ENCODE results near the gene GRIK1. TPM values are rescaled to one million over a fixed set of nuclear protein-coding genes. Genes with fewer than 3 reads are reported as not detected.

Gene GRIK1
- total RNA-seq, 1 experiment from 2014 or later: 0.09 TPM

DNA sequence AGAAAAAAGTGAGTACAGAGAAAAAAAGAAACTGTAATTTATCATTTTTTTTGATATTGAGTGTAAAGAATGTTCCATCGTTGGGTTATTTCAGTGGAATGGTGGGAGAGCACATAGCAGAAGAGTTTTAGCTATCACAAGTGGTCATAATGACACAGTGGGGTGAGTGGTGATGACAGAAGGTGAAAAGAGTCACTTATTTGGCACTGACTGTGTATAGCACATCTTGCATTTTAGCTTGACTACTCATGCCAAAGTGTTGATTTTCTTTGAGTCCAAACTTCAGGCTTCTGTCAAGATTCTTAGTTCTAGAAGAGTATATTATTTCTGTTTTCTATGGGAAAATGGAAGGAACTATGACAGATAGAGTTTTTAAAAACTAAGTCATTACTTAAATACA, 261.2 kb downstream of the GRIK1 start (continued):
- TF ChIP-seq, protein P1, sequence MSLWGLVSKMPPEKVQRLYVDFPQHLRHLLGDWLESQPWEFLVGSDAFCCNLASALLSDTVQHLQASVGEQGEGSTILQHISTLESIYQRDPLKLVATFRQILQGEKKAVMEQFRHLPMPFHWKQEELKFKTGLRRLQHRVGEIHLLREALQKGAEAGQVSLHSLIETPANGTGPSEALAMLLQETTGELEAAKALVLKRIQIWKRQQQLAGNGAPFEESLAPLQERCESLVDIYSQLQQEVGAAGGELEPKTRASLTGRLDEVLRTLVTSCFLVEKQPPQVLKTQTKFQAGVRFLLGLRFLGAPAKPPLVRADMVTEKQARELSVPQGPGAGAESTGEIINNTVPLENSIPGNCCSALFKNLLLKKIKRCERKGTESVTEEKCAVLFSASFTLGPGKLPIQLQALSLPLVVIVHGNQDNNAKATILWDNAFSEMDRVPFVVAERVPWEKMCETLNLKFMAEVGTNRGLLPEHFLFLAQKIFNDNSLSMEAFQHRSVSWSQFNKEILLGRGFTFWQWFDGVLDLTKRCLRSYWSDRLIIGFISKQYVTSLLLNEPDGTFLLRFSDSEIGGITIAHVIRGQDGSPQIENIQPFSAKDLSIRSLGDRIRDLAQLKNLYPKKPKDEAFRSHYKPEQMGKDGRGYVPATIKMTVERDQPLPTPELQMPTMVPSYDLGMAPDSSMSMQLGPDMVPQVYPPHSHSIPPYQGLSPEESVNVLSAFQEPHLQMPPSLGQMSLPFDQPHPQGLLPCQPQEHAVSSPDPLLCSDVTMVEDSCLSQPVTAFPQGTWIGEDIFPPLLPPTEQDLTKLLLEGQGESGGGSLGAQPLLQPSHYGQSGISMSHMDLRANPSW (CRISPR knock-in tag; conservative IDR thresholded peaks at IDR 0.05; ENCODE audit: low read depth): no peak

DNA sequence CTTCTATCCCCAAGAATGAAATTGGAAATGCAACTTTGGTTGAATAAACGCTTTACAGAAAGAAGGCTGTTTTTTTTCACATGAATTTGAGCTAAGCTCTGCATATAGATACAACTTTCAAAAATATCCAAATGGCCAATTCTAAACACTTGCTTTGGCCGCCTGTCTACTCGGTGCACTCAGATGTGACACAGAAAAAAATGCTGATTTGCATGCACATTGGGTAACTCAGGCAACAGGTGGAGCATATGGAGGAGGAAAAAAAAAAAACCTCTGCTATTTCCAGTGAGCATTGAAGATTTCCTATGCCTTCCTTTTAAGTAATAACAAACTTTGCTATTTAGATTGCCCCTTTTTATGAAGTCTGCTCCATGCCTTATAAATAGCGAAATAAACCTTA, 262.5 kb downstream of the GRIK1 start:
- Mint-ChIP-seq H3K27me3 (ENCODE audit: low read depth) (no peaks in the 10 kb centered on the region), H3K27ac (no peak overlapping the region), H3K36me3 (no peaks in the 10 kb centered on the region), H3K4me1 (peaks cover 36% of the 10 kb centered on the region), H3K9me3 (no peaks in the 10 kb centered on the region), H3K4me3 (no peak overlapping the region)
- CTCF ChIA-PET: no interaction called here
- DNase-seq (ENCODE audit: low spot score): no peak
- TF ChIP-seq, protein P2, sequence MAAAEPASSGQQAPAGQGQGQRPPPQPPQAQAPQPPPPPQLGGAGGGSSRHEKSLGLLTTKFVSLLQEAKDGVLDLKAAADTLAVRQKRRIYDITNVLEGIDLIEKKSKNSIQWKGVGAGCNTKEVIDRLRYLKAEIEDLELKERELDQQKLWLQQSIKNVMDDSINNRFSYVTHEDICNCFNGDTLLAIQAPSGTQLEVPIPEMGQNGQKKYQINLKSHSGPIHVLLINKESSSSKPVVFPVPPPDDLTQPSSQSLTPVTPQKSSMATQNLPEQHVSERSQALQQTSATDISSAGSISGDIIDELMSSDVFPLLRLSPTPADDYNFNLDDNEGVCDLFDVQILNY (CRISPR knock-in tag; IDR thresholded peaks at IDR 0.05): no peak
- TF ChIP-seq, protein P3, sequence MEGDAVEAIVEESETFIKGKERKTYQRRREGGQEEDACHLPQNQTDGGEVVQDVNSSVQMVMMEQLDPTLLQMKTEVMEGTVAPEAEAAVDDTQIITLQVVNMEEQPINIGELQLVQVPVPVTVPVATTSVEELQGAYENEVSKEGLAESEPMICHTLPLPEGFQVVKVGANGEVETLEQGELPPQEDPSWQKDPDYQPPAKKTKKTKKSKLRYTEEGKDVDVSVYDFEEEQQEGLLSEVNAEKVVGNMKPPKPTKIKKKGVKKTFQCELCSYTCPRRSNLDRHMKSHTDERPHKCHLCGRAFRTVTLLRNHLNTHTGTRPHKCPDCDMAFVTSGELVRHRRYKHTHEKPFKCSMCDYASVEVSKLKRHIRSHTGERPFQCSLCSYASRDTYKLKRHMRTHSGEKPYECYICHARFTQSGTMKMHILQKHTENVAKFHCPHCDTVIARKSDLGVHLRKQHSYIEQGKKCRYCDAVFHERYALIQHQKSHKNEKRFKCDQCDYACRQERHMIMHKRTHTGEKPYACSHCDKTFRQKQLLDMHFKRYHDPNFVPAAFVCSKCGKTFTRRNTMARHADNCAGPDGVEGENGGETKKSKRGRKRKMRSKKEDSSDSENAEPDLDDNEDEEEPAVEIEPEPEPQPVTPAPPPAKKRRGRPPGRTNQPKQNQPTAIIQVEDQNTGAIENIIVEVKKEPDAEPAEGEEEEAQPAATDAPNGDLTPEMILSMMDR (IDR thresholded peaks at IDR 0.05): no peak
- TF ChIP-seq, protein P4, sequence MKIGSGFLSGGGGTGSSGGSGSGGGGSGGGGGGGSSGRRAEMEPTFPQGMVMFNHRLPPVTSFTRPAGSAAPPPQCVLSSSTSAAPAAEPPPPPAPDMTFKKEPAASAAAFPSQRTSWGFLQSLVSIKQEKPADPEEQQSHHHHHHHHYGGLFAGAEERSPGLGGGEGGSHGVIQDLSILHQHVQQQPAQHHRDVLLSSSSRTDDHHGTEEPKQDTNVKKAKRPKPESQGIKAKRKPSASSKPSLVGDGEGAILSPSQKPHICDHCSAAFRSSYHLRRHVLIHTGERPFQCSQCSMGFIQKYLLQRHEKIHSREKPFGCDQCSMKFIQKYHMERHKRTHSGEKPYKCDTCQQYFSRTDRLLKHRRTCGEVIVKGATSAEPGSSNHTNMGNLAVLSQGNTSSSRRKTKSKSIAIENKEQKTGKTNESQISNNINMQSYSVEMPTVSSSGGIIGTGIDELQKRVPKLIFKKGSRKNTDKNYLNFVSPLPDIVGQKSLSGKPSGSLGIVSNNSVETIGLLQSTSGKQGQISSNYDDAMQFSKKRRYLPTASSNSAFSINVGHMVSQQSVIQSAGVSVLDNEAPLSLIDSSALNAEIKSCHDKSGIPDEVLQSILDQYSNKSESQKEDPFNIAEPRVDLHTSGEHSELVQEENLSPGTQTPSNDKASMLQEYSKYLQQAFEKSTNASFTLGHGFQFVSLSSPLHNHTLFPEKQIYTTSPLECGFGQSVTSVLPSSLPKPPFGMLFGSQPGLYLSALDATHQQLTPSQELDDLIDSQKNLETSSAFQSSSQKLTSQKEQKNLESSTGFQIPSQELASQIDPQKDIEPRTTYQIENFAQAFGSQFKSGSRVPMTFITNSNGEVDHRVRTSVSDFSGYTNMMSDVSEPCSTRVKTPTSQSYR (CRISPR knock-in tag; IDR thresholded peaks at IDR 0.05): no peak
- TF ChIP-seq, protein P1 (CRISPR knock-in tag; conservative IDR thresholded peaks at IDR 0.05; ENCODE audit: low read depth): no peak
- TF ChIP-seq, protein P5, sequence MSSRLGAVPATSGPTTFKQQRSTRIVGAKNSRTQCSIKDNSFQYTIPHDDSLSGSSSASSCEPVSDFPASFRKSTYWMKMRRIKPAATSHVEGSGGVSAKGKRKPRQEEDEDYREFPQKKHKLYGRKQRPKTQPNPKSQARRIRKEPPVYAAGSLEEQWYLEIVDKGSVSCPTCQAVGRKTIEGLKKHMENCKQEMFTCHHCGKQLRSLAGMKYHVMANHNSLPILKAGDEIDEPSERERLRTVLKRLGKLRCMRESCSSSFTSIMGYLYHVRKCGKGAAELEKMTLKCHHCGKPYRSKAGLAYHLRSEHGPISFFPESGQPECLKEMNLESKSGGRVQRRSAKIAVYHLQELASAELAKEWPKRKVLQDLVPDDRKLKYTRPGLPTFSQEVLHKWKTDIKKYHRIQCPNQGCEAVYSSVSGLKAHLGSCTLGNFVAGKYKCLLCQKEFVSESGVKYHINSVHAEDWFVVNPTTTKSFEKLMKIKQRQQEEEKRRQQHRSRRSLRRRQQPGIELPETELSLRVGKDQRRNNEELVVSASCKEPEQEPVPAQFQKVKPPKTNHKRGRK (CRISPR knock-in tag; IDR thresholded peaks at IDR 0.05; ENCODE audit: borderline replicate concordance): no peak
- no peak for TF ChIP-seq MYBL2 (CRISPR knock-in tag; IDR thresholded peaks at IDR 0.05)
- POLR2A ChIA-PET: no interaction called here
- no peak for ATAC-seq

DNA sequence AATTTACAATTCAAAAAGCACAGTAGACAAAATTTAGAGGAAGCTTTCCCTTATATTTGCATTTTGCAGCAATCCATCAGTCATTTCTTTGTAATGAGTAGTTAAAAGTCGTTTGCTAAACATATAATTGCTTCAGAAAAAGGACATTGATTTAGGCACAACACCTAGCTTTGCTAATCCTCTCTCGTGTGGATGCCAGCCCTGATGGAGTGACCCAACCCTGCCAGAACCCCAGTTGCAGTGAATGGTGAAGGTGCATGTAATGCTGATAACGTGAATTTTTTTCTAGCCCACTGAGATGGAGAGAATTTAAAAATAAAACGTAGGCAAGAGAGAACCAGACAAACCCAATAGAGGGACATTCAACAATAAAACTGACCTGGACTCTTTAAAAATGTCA, 263.4 kb downstream of the GRIK1 start:
- no peaks in the 10 kb centered on the region for H3K36me3 Mint-ChIP-seq
- CTCF ChIA-PET: no interaction called here

More for the DNA sequence above, 263.4 kb downstream of the GRIK1 start:
- peaks cover 36% of the 10 kb centered on the region for H3K4me1 Mint-ChIP-seq
- no peaks in the 10 kb centered on the region for H3K9me3 Mint-ChIP-seq
- no peak overlapping the region for H3K4me3 Mint-ChIP-seq
- TF ChIP-seq ZNF396 (CRISPR knock-in tag; IDR thresholded peaks at IDR 0.05; ENCODE audit: borderline replicate concordance): no peak
- TF ChIP-seq, protein P6, sequence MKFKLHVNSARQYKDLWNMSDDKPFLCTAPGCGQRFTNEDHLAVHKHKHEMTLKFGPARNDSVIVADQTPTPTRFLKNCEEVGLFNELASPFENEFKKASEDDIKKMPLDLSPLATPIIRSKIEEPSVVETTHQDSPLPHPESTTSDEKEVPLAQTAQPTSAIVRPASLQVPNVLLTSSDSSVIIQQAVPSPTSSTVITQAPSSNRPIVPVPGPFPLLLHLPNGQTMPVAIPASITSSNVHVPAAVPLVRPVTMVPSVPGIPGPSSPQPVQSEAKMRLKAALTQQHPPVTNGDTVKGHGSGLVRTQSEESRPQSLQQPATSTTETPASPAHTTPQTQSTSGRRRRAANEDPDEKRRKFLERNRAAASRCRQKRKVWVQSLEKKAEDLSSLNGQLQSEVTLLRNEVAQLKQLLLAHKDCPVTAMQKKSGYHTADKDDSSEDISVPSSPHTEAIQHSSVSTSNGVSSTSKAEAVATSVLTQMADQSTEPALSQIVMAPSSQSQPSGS (CRISPR knock-in tag; IDR thresholded peaks at IDR 0.05; ENCODE audit: borderline replicate concordance, low read depth): no peak
- TF ChIP-seq, protein P7, sequence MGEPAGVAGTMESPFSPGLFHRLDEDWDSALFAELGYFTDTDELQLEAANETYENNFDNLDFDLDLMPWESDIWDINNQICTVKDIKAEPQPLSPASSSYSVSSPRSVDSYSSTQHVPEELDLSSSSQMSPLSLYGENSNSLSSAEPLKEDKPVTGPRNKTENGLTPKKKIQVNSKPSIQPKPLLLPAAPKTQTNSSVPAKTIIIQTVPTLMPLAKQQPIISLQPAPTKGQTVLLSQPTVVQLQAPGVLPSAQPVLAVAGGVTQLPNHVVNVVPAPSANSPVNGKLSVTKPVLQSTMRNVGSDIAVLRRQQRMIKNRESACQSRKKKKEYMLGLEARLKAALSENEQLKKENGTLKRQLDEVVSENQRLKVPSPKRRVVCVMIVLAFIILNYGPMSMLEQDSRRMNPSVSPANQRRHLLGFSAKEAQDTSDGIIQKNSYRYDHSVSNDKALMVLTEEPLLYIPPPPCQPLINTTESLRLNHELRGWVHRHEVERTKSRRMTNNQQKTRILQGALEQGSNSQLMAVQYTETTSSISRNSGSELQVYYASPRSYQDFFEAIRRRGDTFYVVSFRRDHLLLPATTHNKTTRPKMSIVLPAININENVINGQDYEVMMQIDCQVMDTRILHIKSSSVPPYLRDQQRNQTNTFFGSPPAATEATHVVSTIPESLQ (CRISPR knock-in tag; IDR thresholded peaks at IDR 0.05): no peak
- TF ChIP-seq IRF2 (CRISPR knock-in tag; IDR thresholded peaks at IDR 0.05; ENCODE audit: borderline replicate concordance, low read depth): no peak
- TF ChIP-seq, protein P8, sequence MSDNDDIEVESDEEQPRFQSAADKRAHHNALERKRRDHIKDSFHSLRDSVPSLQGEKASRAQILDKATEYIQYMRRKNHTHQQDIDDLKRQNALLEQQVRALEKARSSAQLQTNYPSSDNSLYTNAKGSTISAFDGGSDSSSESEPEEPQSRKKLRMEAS (CRISPR knock-in tag; IDR thresholded peaks at IDR 0.05): no peak
- TF ChIP-seq GRHL2 (CRISPR knock-in tag; IDR thresholded peaks at IDR 0.05; ENCODE audit: insufficient replicate concordance, severe bottlenecking): no peak
- no peak for TF ChIP-seq PRRX2 (CRISPR knock-in tag; IDR thresholded peaks at IDR 0.05)
- H3K27me3 Mint-ChIP-seq (ENCODE audit: low read depth): no peaks in the 10 kb centered on the region
- no peak overlapping the region for H3K27ac Mint-ChIP-seq
- DNase-seq (ENCODE audit: low spot score) (no peak), ATAC-seq (peak; percentile 57; the same call in 1 of the 2 replicates)
- POLR2A ChIA-PET: no interaction called here
